Neural progenitor cell (in vitro differentiated cells): Measurements from ENCODE around the gene PKN1. TPM values are rescaled to one million over a fixed set of nuclear protein-coding genes. Genes with fewer than 3 reads are reported as not detected.

Source experiments
- DNase-seq: peaks from one replicate; pipeline ENCODE4 v3.0.0-alpha.2; 2016; ENCODE audit warnings: low spot score
- H2AFZ ChIP-seq: fragments of 200-600 bp; sonication (generic); replicated peaks from 2 replicates; pipeline ENCODE4 v1.6.1; 2016; ENCODE audit warnings: antibody characterized with exemption
- H3F3A ChIP-seq: fragments of 200-600 bp; sonication (generic); 2 replicates; pipeline ENCODE4 v1.6.1; 2016; ENCODE audit warnings: antibody characterized with exemption, low read depth
- H3K27ac ChIP-seq: fragments of 200-600 bp; sonication (generic); 2 replicates; pipeline ENCODE4 v1.5.1; 2016; ENCODE audit warnings: mild to moderate bottlenecking
- H3K27me3 ChIP-seq: fragments of 200-600 bp; sonication (generic); 2 replicates; pipeline ENCODE4 v1.6.1; 2016; ENCODE audit warnings: mild to moderate bottlenecking, moderate library complexity
- H3K36me3 ChIP-seq: fragments of 200-600 bp; sonication (generic); 2 replicates; pipeline ENCODE4 v1.5.1; 2016
- H3K4me1 ChIP-seq: fragments of 200-600 bp; sonication (generic); 2 replicates; pipeline ENCODE4 v1.6.1; 2016; ENCODE audit warnings: mixed run types
- H3K4me2 ChIP-seq: fragments of 200-600 bp; sonication (generic); 2 replicates; pipeline ENCODE4 v1.6.1; 2016
- H3K4me3 ChIP-seq: fragments of 200-600 bp; sonication (generic); 2 replicates; pipeline ENCODE4 v1.5.1; 2016
- H3K79me2 ChIP-seq: fragments of 200-600 bp; sonication (generic); 2 replicates; pipeline ENCODE4 v1.6.1; 2016; ENCODE audit warnings: low read depth
- H3K9ac ChIP-seq: fragments of 200-600 bp; sonication (generic); 2 replicates; pipeline ENCODE4 v1.6.1; 2016
- H3K9me3 ChIP-seq: fragments of 200-600 bp; sonication (generic); 2 replicates; pipeline ENCODE4 v1.5.1; 2016; ENCODE audit warnings: low read depth
- H4K20me1 ChIP-seq: fragments of 200-600 bp; sonication (generic); 2 replicates; pipeline ENCODE4 v1.6.1; 2016; ENCODE audit warnings: low read depth
- H3K27ac Mint-ChIP-seq: 3 replicates; pipeline ENCODE4 v1.8.0; 2021; ENCODE audit warnings: mixed read lengths
- H3K27me3 Mint-ChIP-seq: 2 replicates; pipeline ENCODE4 v1.8.0; 2022; ENCODE audit warnings: low read depth, mild to moderate bottlenecking, inconsistent platforms, moderate library complexity, mixed read lengths; ENCODE audit not compliant: insufficient read depth
- H3K36me3 Mint-ChIP-seq: 3 replicates; pipeline ENCODE4 v1.8.0; 2021; ENCODE audit warnings: mixed read lengths
- H3K4me1 Mint-ChIP-seq: 3 replicates; pipeline ENCODE4 v1.8.0; 2021; ENCODE audit warnings: mixed read lengths
- H3K4me3 Mint-ChIP-seq: 3 replicates; pipeline ENCODE4 v1.8.0; 2021; ENCODE audit warnings: mild to moderate bottlenecking, moderate library complexity, mixed read lengths
- H3K9me3 Mint-ChIP-seq: 3 replicates; pipeline ENCODE4 v1.8.0; 2020; ENCODE audit warnings: mixed read lengths
- CTCF ChIP-seq: fragments of 200-600 bp; sonication (generic); IDR thresholded peaks from 2 replicates; pipeline ENCODE4 v1.5.1; 2017; ENCODE audit warnings: antibody characterized with exemption, mild to moderate bottlenecking
- EZH2 ChIP-seq: fragments of 200-600 bp; sonication (generic); IDR thresholded peaks from 2 replicates; pipeline ENCODE4 v1.6.1; 2017; ENCODE audit warnings: antibody characterized with exemption, mild to moderate bottlenecking, moderate library complexity
- EZH2phosphoT487 ChIP-seq: fragments of 200-600 bp; sonication (generic); IDR thresholded peaks from 2 replicates; pipeline ENCODE4 v1.6.1; 2017; ENCODE audit warnings: antibody characterized with exemption
- total RNA-seq: library from RNA; depleted of rRNA; stranded (reverse); fragments of >200 nt; gene quantifications from 2 replicates; pipeline ENCODE4 v1.2.3, GENCODE V29; 2015; ENCODE audit warnings: low replicate concordance

Gene PKN1
- total RNA-seq, 1 donor from 2014 or later: 29.0 TPM

- Histone ChIP-seq H3K79me2 (no peaks in the 10 kb centered on the region), H3K27ac (no peak overlapping the region), H3K4me2 (no peak overlapping the region), H3K27me3 (no peaks in the 10 kb centered on the region), H3F3A (peaks cover 5% of the 10 kb centered on the region), H4K20me1 (no peaks in the 10 kb centered on the region), H3K36me3 (no peaks in the 10 kb centered on the region), H3K9ac (no peak overlapping the region), H2AFZ (peak overlapping the region; percentile 70), H3K4me3 (no peak overlapping the region), H3K9me3 (no peaks in the 10 kb centered on the region), H3K4me1 (no peaks in the 10 kb centered on the region)
- peaks cover 20% of the 10 kb centered on the region for H3K4me1 Mint-ChIP-seq
- no peak overlapping the region for H3K4me3 Mint-ChIP-seq
- DNase-seq: peak; percentile 70
- TF ChIP-seq EZH2 (no peak), CTCF (peak; percentile 82), EZH2phosphoT487 (no peak)
- H3K27ac Mint-ChIP-seq: no peak overlapping the region
- H3K36me3 Mint-ChIP-seq: no peaks in the 10 kb centered on the region
- no peaks in the 10 kb centered on the region for H3K9me3 Mint-ChIP-seq
- H3K27me3 Mint-ChIP-seq: peaks cover 9% of the 10 kb centered on the region
Observed at GRCh38 chr19:14505488-14506239, 72.6 kb downstream of the PKN1 start.

- H3K9ac ChIP-seq: no peak overlapping the region
- H3K4me1 ChIP-seq: no peaks in the 10 kb centered on the region
- peaks cover 8% of the 10 kb centered on the region for H3F3A ChIP-seq
- DNase-seq: no peak
- H3K4me3 ChIP-seq: no peak overlapping the region
- H3K9me3 ChIP-seq: no peaks in the 10 kb centered on the region
- Mint-ChIP-seq H3K9me3 (no peaks in the 10 kb centered on the region), H3K36me3 (no peaks in the 10 kb centered on the region), H3K4me3 (no peak overlapping the region), H3K27ac (no peak overlapping the region), H3K4me1 (peaks cover 25% of the 10 kb centered on the region), H3K27me3 (peaks cover 9% of the 10 kb centered on the region)
- H4K20me1 ChIP-seq: no peaks in the 10 kb centered on the region
- H3K36me3 ChIP-seq: no peaks in the 10 kb centered on the region
- no peak for TF ChIP-seq EZH2phosphoT487
- TF ChIP-seq EZH2: no peak
- no peak for TF ChIP-seq CTCF
- no peaks in the 10 kb centered on the region for H3K27me3 ChIP-seq
- no peak overlapping the region for H2AFZ ChIP-seq
- H3K79me2 ChIP-seq: no peaks in the 10 kb centered on the region
- no peak overlapping the region for H3K4me2 ChIP-seq
- H3K27ac ChIP-seq: no peak overlapping the region
Observed at GRCh38 chr19:14507704-14508542, 74.8 kb downstream of the PKN1 start.

GRCh38 chr19:14510311-14511228, 77.5 kb downstream of the PKN1 start:
- DNase-seq: no peak
- no peak overlapping the region for H3K4me2 ChIP-seq
- H3K4me3 Mint-ChIP-seq: peak overlapping the region; percentile 15
- H3K27ac Mint-ChIP-seq: no peak overlapping the region
- H3K27me3 ChIP-seq: no peaks in the 10 kb centered on the region
- H3K4me3 ChIP-seq: no peak overlapping the region
- peaks cover 8% of the 10 kb centered on the region for H3K27me3 Mint-ChIP-seq
- no peaks in the 10 kb centered on the region for H3K36me3 ChIP-seq
- H3K27ac ChIP-seq: no peak overlapping the region
- H3K36me3 Mint-ChIP-seq: peaks cover 14% of the 10 kb centered on the region
- peaks cover 26% of the 10 kb centered on the region for H3F3A ChIP-seq
- H3K79me2 ChIP-seq: peaks cover 10% of the 10 kb centered on the region
- H3K4me1 Mint-ChIP-seq: peaks cover 32% of the 10 kb centered on the region
- no peaks in the 10 kb centered on the region for H3K4me1 ChIP-seq
- H3K9me3 Mint-ChIP-seq: no peaks in the 10 kb centered on the region
- H3K9ac ChIP-seq: no peak overlapping the region
- TF ChIP-seq EZH2phosphoT487: no peak
- TF ChIP-seq EZH2: no peak
- TF ChIP-seq CTCF: no peak
- H3K9me3 ChIP-seq: no peaks in the 10 kb centered on the region
- H2AFZ ChIP-seq: no peak overlapping the region
- H4K20me1 ChIP-seq: peaks cover 14% of the 10 kb centered on the region
